GM21529 (cell line): ENCODE measurements around the gene RHOF.
"Not testable (repeated sequence)": the region's sequence is repeated elsewhere in the genome, so short reads cannot be mapped to it uniquely, and the experiment has no call there.

Experiments used
- ATAC-seq: cut with Tn5 transposase; IDR thresholded peaks from one replicate; pipeline ENCODE4 v1.9.1; 2021; ENCODE audit not compliant: unreplicated experiment

The RHOF gene

DNA sequence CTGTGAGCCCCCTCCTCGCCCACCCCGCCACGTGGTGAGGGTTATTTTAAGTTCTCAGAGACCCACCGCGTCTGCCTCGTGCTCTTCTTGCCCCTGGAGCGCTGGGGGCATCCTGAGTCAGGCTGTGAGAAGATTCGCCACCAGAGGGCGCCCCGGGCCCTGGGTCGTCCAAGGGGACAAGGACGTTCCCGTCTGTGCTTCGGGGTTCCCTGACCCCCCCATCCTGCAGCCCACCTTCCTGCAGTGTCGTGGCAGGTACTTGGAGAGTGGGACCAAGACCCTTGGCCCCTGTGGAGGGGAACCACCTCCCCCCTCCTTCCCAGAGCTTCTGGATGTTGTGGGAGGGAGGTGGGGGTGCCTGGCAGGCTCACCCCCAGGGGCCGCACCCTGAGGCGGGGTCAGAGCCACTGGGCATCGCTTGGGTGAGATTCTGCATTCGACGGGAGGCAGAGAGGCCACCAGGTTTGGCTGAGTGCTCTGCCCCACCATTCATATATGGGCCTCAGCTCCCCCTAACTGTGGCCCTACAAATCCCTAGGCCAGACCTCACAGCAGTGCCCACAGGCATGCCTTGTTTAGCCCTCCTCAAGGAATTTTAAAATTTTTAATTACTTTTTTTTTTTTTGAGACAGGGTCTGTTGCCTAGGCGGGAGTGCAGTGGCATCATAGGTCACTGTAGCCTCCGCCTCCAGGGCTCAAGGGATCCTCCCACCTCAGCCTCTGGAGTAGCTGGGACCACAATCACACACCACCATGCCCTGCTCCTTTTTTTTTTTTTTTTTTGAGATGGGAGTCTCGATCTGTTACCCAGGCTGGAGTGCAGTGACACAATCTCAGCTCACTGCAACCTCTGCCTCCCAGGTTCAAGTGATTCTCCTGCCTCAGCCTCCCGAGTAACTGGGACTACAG lies 17.0 kb downstream of the RHOF start:
- no peak for ATAC-seq

DNA sequence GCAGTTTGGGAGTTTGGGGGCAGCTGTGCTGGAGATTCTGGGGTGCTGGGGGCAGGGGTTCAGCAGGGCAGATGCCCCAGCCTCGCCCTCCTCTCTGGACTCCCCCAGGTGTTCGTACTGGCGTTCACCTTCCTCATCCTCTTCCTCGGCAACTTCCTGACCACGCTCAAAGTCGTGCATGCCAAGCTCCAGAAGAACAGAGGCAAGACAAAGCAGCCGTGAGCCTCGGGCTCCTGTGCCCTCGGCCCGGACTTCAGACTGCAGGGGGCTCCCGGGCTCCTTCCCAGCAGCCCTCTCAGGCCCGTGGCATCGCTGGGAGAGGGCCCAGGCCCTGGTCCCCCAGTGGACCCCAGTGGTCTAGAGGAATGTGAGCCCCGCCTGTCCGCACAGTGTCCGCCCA lies 18.0 kb downstream of the RHOF start:
- no peak for ATAC-seq

- ATAC-seq, result no peak
Observed at GRCh38 chr12:121774968-121775474, 18.5 kb downstream of the RHOF start.

DNA sequence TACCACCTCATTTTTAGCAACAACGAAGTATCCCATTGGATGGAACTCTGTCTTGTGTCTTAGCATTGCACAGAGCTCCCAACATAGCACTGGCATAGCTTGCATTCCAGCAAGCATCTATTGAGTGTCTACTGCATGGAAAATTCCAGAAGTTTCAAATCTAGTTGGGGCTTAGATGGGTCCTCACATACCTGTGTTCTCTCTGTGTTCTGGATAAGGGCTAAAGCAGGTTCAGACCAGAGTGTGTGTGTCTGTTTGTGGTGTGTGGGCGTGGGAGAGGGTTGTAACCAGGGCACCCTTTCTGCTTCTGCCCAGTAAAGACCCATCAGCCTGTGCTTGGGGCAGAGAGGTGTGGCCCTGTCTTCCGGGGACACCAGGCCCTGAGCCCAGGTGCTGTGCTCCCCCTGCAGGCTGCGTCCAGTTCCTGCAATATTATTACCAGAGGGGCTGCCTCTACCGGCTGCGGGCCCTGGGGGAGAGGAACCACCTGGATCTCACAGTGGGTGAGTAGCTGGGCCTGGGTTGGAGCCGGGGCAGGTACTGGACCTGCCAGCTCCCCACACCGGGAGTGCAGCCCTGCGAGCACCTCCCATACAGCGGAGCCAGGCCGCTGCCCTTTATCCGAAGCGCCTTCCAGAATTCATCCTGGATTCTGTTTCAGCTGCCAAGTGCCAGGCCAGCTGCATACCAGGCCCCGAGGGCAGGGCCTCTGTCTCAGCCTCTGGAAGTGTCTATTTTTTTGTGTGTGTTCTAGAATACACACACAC lies 20.3 kb downstream of the RHOF start:
- ATAC-seq, result peak; percentile 83

GRCh38 chr12:121770813-121771625 lies 22.5 kb downstream of the RHOF start:
- ATAC-seq, result no peak

GRCh38 chr12:121770388-121770787 lies 23.1 kb downstream of the RHOF start:
- ATAC-seq, result no peak

- no peak for ATAC-seq
Observed at GRCh38 chr12:121769831-121770301, 23.6 kb downstream of the RHOF start.

- no peak for ATAC-seq
Observed at GRCh38 chr12:121769297-121769830, 24.1 kb downstream of the RHOF start.

DNA sequence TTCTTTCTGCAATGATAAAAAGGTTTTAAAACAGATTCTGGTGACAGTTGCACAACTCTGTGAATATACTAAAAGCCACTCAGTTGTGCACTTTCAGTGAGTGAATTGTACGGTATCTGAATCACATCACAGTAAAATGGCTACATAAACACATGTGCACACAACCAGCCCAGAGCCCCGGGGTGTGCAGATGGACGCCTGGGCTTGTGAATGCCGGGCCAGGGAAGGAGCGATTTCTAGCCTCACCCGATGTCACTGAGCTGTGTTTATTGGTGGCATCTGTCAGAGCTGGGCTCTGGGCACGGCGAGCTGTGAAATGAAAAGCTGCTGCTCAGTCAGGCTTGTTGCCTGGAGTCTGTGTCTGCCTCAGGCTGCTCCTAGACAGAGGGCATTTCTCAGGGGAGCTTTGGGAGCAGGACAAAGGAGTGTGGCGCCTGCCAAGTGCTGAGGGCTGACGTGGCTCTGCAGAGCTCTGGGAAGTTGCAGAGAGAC lies 25.9 kb downstream of the RHOF start:
- no peak for ATAC-seq

DNA sequence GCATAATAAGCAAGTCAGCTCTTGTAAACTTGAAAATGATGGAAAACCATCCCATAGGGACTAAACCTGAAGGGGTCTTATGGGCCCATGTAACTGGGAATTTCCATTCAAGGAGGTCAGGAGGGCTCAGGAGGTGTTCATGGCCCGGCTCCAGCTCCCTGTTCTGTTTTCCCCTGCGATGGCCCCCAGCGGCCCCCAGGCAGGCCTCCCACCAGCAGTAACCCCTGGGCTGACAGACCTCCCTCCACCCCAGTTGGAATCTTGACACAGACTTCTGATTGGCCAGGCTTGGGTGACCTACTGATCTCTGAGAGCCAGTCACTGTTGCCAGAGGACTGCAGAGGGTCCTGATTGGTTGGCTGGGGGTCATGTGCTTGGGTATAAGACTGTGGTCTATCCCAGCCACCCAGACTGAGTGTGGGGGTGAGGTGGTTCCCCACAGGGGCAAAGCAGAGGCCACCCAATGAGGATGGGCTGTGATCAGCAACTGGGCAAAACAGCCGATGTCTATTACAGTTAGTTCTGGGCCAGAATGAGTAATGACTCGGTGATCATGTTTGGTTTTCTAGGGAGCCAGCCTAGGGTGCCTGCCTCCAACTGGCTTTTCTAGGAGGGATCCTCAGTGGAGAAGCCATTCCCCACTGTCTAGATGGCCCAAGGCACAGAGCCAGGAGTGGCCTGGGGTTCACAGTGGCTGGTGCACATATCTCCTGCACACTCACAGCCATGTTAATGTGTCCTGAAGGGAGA lies 27.0 kb downstream of the RHOF start:
- ATAC-seq, result no peak

- ATAC-seq, result no peak
Observed at GRCh38 chr12:121765573-121765972, 27.9 kb downstream of the RHOF start.

- no peak for ATAC-seq
Observed at GRCh38 chr12:121764808-121765207, 28.7 kb downstream of the RHOF start.

- no peak for ATAC-seq
Observed at GRCh38 chr12:121762269-121762668, 31.2 kb downstream of the RHOF start.

DNA sequence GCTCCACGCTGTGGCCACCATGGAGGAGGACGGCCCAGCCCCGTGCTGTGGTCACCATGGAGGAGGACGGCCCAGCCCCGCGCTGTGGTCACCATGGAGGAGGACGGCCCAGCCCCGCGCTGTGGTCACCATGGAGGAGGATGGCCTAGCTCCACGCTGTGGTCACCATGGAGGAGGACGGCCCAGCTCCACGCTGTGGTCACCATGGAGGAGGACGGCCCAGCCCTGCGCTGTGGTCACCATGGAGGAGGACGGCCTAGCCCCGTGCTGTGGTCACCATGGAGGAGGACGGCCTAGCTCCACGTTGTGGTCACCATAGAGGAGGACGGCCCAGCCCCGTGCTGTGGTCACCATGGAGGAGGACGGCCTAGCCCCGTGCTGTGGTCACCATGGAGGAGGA lies 35.0 kb downstream of the RHOF start:
- not testable (repeated sequence) for ATAC-seq

- no peak for ATAC-seq
Observed at GRCh38 chr12:121755591-121755990, 37.9 kb downstream of the RHOF start.

DNA sequence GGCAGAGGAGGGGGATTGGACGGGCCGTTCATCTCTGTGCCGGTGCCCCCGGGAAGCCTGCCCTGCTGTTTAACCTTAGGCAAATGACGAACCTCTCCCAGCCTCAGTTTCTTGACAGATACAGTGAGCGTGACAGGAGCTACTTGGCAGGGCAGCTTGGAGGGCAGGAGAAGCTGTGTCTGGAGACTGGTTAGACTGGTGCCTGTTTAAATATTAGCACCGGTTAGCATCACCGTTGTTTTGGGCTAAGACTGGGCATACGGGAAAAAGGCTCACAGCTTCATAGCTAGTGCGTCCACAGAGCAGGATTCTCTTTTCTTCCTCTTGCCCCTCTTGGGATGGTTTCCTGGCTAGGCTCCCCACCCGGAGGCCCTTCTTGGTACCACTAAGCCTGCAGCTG lies 38.7 kb downstream of the RHOF start:
- no peak for ATAC-seq

- ATAC-seq, result no peak
Observed at GRCh38 chr12:121753844-121754264, 39.6 kb downstream of the RHOF start.

GRCh38 chr12:121751749-121752351 lies 41.6 kb downstream of the RHOF start:
- ATAC-seq, result no peak

- ATAC-seq, result no peak
Observed at GRCh38 chr12:121751034-121751433, 42.5 kb downstream of the RHOF start.
